Measurements from ENCODE around the gene ESM1.

The ESM1 gene

GRCh38 chr5:54986269-54986654 is 869 bp upstream of the ESM1 start:
- no peak for DNase-seq (ENCODE audit: low spot score)

- no peak for DNase-seq (ENCODE audit: low spot score)
These were observed 3.5 kb downstream of the ESM1 start for GRCh38 chr5:54981928-54982327.

GRCh38 chr5:54975701-54976100 is 9.7 kb downstream of the ESM1 start:
- no peak for DNase-seq (ENCODE audit: low spot score)

- DNase-seq (ENCODE audit: low spot score) = no peak
These were observed 15.3 kb downstream of the ESM1 start for GRCh38 chr5:54969856-54970828.

GRCh38 chr5:54969242-54969641 is 16.2 kb downstream of the ESM1 start:
- DNase-seq (ENCODE audit: low spot score) = no peak

GRCh38 chr5:54965806-54966205 is 19.6 kb downstream of the ESM1 start:
- DNase-seq (ENCODE audit: low spot score) = no peak

- DNase-seq (ENCODE audit: low spot score) = no peak
These were observed 21.0 kb downstream of the ESM1 start for GRCh38 chr5:54964405-54964804.

GRCh38 chr5:54959673-54960418 is 25.5 kb downstream of the ESM1 start:
- DNase-seq (ENCODE audit: low spot score) = no peak

- no peak for DNase-seq (ENCODE audit: low spot score)
These were observed 28.5 kb downstream of the ESM1 start for GRCh38 chr5:54956922-54957321.

GRCh38 chr5:54947187-54947586 is 38.2 kb downstream of the ESM1 start:
- DNase-seq (ENCODE audit: low spot score) = no peak

GRCh38 chr5:54946306-54946819 is 39.0 kb downstream of the ESM1 start:
- no peak for DNase-seq (ENCODE audit: low spot score)

- DNase-seq (ENCODE audit: low spot score) = peak; percentile 66
These were observed 41.0 kb downstream of the ESM1 start for GRCh38 chr5:54944364-54944763.

- no peak for DNase-seq (ENCODE audit: low spot score)
These were observed 43.2 kb downstream of the ESM1 start for GRCh38 chr5:54942064-54942778.

GRCh38 chr5:54936201-54936600 is 49.2 kb downstream of the ESM1 start:
- no peak for DNase-seq (ENCODE audit: low spot score)

- no peak for DNase-seq (ENCODE audit: low spot score)
These were observed 52.6 kb downstream of the ESM1 start for GRCh38 chr5:54932789-54933188.

GRCh38 chr5:54930736-54931135 is 54.7 kb downstream of the ESM1 start:
- no peak for DNase-seq (ENCODE audit: low spot score)
